Loucy (cell line): ENCODE measurements around the gene ORAI3.

Experiments
- H2AFZ ChIP-seq: fragments of 200-600 bp; sonication (generic); 2 replicates; pipeline ENCODE4 v1.6.0; 2016; ENCODE audit warnings: antibody characterized with exemption, mild to moderate bottlenecking, low read length, moderate library complexity
- H3F3A ChIP-seq: fragments of 200-600 bp; 2 replicates; pipeline ENCODE4 v1.6.0; 2016; ENCODE audit warnings: antibody characterized with exemption, low read depth, mild to moderate bottlenecking
- H3K27me3 ChIP-seq: fragments of 200-600 bp; sonication (generic); 2 replicates; pipeline ENCODE4 v1.6.1; 2014; ENCODE audit warnings: low read length, mild to moderate bottlenecking; ENCODE audit not compliant: insufficient read depth, poor library complexity, severe bottlenecking
- H3K36me3 ChIP-seq: fragments of 200-600 bp; sonication (generic); 2 replicates; pipeline ENCODE4 v1.6.1; 2016; ENCODE audit warnings: low read length; ENCODE audit not compliant: insufficient read depth
- H3K4me1 ChIP-seq: fragments of 200-600 bp; sonication (generic); 2 replicates; pipeline ENCODE4 v1.5.1; 2014; ENCODE audit warnings: low read length, mild to moderate bottlenecking; ENCODE audit not compliant: insufficient read depth, poor library complexity, severe bottlenecking
- H3K4me2 ChIP-seq: fragments of 200-600 bp; sonication (generic); 2 replicates; pipeline ENCODE4 v1.6.0; 2014; ENCODE audit warnings: antibody characterized with exemption, low read length, low read depth, mild to moderate bottlenecking; ENCODE audit not compliant: poor library complexity, severe bottlenecking
- H3K4me3 ChIP-seq: fragments of 200-600 bp; sonication (generic); 2 replicates; pipeline ENCODE4 v1.5.1; 2014; ENCODE audit warnings: low read length, mild to moderate bottlenecking, mixed read lengths; ENCODE audit not compliant: poor library complexity, severe bottlenecking
- H3K79me2 ChIP-seq: fragments of 200-600 bp; sonication (generic); 2 replicates; pipeline ENCODE4 v1.6.1; 2014; ENCODE audit warnings: low read length; ENCODE audit not compliant: insufficient read depth
- H3K9ac ChIP-seq: fragments of 200-600 bp; sonication (generic); 2 replicates; pipeline ENCODE4 v1.6.0; 2014; ENCODE audit warnings: mild to moderate bottlenecking, low read depth, low read length, moderate library complexity; ENCODE audit not compliant: poor library complexity, severe bottlenecking
- H3K9me2 ChIP-seq: fragments of 200-600 bp; sonication (generic); replicated peaks from 2 replicates; pipeline ENCODE4 v1.6.1; 2016; ENCODE audit warnings: low read depth, low read length, mixed read lengths
- H3K9me3 ChIP-seq: fragments of 200-600 bp; sonication (generic); 2 replicates; pipeline ENCODE4 v1.6.1; 2014; ENCODE audit warnings: mild to moderate bottlenecking, antibody characterized with exemption, low read length, low read depth; ENCODE audit not compliant: insufficient read depth
- H4K20me1 ChIP-seq: fragments of 200-600 bp; sonication (generic); 2 replicates; pipeline ENCODE4 v1.6.0; 2014; ENCODE audit warnings: antibody characterized with exemption, low read length, mild to moderate bottlenecking; ENCODE audit not compliant: insufficient read depth, poor library complexity, severe bottlenecking
- EZH2phosphoT487 ChIP-seq: fragments of 200-600 bp; IDR thresholded peaks from 2 replicates; pipeline ENCODE4 v1.6.1; 2018; ENCODE audit warnings: antibody characterized with exemption, mild to moderate bottlenecking, moderate library complexity, borderline replicate concordance
- TF ChIP-seq, protein P1 (sequence below): fragments of 200-600 bp; sonication (generic); conservative IDR thresholded peaks from 2 replicates; pipeline ENCODE4 v1.5.1; 2014; ENCODE audit warnings: mild to moderate bottlenecking, antibody characterized with exemption, low read length

The ORAI3 gene

DNA sequence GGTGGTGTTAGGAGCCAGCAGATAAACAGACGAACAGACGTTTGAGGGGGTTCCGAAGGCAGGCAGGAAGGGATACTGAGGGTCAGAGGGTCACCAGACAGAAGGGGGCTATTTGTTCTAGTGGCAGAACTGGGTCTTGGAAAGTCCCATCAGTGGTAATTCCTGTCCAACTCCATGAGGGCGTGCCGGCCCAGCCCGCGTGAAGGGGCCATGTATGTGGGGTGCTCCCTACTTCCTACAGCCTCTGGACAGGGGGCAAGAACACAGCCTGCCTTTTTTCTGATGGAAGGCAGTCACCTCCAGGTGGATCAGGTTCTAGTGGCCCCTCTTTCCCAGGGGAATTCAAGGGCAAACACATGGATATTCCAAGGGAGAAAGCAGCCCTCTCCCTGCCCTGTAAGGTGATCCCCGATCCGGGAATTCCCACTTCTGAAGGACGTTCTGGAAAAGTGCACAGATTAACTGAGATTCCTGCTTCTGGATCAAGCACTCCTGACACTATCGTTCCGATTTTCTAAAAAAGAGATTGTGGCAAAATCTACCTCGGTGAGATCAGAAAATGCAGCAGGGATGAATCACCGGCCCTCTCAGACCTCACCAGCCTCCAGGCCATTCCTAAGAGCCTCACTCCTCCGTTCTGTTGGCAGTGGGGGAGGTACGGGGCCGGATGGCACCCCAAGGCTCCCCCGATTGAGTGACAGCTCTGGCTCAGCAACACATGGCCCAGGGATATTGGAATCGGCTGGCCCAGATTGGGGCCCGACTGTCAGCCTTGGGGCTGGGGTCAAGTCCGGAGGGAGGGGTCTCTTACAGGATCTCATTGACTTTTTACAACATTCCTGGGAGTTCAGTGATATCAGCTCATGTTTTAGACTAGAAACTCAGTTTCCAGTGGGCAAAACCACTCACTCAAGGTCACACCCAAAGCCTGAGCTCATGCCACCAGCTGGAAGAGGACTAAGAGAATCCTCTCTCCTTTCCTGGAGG lies 49.1 kb downstream of the ORAI3 start:
- H3K9ac ChIP-seq = no peak overlapping the region

DNA sequence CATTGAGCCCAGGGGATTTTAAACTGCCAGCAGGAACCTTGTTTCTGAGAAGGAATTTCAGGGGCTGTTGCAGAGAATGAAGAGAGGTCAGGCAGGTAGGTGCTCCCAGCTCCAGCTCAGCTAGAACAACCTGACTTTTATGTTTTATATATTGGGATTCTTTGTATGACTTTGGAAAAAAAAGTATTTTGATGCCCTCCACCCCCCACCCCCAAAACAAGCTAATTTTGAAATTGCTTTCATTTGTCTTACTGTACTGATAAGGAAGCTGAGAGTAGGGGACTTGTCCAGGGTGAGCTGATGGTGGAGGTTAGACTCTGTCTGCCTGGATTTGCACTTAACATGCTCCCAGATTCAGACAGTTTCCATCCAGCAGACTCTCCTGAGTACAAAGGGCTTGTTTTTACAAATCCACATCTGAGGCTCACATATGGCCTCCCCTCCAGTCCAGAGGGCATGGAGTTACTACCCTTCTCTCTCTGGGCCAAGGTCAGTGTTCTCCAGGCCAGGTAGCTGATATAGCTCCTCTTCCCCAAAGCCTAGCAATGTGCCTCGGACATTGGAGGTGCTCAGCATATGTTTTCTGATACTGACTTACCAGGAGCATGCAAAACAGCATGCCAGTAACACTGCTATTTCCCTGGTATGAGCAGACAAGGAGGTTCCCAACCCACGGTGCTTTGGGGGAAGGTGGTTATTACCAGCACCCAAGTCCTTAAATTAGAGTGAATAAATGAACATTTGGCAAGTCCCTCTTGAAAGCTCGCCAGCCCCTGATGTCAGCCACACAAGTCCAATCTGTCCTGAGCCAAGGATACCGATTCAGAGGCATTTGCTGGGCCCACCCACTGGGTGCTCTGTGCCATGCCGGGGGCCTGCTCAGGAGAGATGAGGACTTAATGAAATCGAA lies 50.2 kb downstream of the ORAI3 start:
- TF ChIP-seq, protein P1, sequence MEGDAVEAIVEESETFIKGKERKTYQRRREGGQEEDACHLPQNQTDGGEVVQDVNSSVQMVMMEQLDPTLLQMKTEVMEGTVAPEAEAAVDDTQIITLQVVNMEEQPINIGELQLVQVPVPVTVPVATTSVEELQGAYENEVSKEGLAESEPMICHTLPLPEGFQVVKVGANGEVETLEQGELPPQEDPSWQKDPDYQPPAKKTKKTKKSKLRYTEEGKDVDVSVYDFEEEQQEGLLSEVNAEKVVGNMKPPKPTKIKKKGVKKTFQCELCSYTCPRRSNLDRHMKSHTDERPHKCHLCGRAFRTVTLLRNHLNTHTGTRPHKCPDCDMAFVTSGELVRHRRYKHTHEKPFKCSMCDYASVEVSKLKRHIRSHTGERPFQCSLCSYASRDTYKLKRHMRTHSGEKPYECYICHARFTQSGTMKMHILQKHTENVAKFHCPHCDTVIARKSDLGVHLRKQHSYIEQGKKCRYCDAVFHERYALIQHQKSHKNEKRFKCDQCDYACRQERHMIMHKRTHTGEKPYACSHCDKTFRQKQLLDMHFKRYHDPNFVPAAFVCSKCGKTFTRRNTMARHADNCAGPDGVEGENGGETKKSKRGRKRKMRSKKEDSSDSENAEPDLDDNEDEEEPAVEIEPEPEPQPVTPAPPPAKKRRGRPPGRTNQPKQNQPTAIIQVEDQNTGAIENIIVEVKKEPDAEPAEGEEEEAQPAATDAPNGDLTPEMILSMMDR = no peak
- TF ChIP-seq EZH2phosphoT487 = no peak
- Histone ChIP-seq H3K9me2 (no peaks in the 10 kb centered on the region), H3K9me3 (no peaks in the 10 kb centered on the region), H3K4me2 (no peak overlapping the region), H3K27me3 (no peaks in the 10 kb centered on the region), H3K9ac (no peak overlapping the region), H3F3A (no peaks in the 10 kb centered on the region), H2AFZ (no peak overlapping the region), H3K4me1 (no peaks in the 10 kb centered on the region), H3K4me3 (no peak overlapping the region), H3K36me3 (no peaks in the 10 kb centered on the region), H3K79me2 (no peaks in the 10 kb centered on the region), H4K20me1 (no peaks in the 10 kb centered on the region)

More for the DNA sequence above, 49.1 kb downstream of the ORAI3 start:
- H3K36me3 ChIP-seq = no peaks in the 10 kb centered on the region
- H3F3A ChIP-seq = no peaks in the 10 kb centered on the region
- H2AFZ ChIP-seq = no peak overlapping the region
- no peaks in the 10 kb centered on the region for H3K9me3 ChIP-seq
- H3K9me2 ChIP-seq = no peaks in the 10 kb centered on the region
- no peak overlapping the region for H3K4me2 ChIP-seq
- H3K27me3 ChIP-seq = no peaks in the 10 kb centered on the region
- TF ChIP-seq, protein P1 = no peak
- TF ChIP-seq EZH2phosphoT487 = no peak
- no peaks in the 10 kb centered on the region for H4K20me1 ChIP-seq
- H3K79me2 ChIP-seq = no peaks in the 10 kb centered on the region
- no peak overlapping the region for H3K4me3 ChIP-seq
- peaks cover 1% of the 10 kb centered on the region for H3K4me1 ChIP-seq

DNA sequence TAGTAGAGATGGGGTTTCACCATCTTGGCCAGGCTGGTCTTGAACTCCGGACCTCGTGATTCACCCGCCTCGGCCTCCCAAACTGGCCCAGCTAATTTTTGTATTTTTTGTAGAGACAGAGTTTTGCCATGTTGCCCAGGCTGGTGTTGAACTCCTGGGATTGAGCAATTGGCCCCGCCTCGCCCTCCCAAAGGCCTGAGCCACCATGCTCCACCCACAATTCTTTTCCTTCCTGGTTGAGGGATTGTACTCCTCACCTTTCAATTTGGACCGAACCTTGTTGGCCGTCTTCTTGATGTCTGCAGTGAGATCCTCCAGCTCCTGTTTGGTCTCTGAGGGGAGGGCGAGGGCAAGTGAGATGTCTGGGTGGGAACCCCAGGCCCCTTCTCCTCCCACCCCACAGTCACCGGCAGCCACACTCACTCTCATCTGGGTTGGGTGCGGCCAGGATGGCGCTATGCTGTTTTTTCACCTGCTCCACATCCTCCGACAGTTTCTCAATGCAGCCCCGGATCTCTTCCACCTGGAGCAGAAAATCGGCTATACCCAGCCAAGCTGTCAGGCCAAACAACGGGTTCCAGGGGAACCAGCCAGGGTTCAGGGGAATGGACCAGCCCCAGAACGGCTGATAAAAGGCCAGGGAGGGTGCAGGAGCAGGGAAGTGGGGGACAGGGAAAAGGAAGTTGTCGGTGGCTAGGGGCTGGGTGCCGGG lies 52.0 kb downstream of the ORAI3 start:
- H3K79me2 ChIP-seq = no peaks in the 10 kb centered on the region
- no peaks in the 10 kb centered on the region for H3F3A ChIP-seq
- no peaks in the 10 kb centered on the region for H3K9me3 ChIP-seq
- no peaks in the 10 kb centered on the region for H3K4me1 ChIP-seq
- TF ChIP-seq EZH2phosphoT487 = no peak
- TF ChIP-seq, protein P1 = no peak
- H3K4me2 ChIP-seq = no peak overlapping the region
- H3K9ac ChIP-seq = no peak overlapping the region
- H4K20me1 ChIP-seq = no peaks in the 10 kb centered on the region
- H3K27me3 ChIP-seq = no peaks in the 10 kb centered on the region
- H3K36me3 ChIP-seq = no peaks in the 10 kb centered on the region
- H2AFZ ChIP-seq = no peak overlapping the region
- H3K9me2 ChIP-seq = no peaks in the 10 kb centered on the region
- no peak overlapping the region for H3K4me3 ChIP-seq
